GM19324 (cell line): ENCODE measurements around the gene SYPL1.
A peak's percentile ranks its signal among the peaks of the same experiment; 100 is the strongest.
"Not testable (repeated sequence)": the region's sequence is repeated elsewhere in the genome, so short reads cannot be mapped to it uniquely, and the experiment has no call there.

Experiments
- ATAC-seq: cut with Tn5 transposase; IDR thresholded peaks from one replicate; pipeline ENCODE4 v1.9.1; 2021; ENCODE audit warnings: mild to moderate bottlenecking, moderate library complexity; ENCODE audit not compliant: unreplicated experiment, low FRiP score

Gene SYPL1

GRCh38 chr7:106112118-106112971 is at the start of gene SYPL1:
Gene SYPL1 (minus strand): TSS chr7:106112312. CDS start chr7:106112208, 104 bp downstream.
- peak; percentile 83 for ATAC-seq

DNA sequence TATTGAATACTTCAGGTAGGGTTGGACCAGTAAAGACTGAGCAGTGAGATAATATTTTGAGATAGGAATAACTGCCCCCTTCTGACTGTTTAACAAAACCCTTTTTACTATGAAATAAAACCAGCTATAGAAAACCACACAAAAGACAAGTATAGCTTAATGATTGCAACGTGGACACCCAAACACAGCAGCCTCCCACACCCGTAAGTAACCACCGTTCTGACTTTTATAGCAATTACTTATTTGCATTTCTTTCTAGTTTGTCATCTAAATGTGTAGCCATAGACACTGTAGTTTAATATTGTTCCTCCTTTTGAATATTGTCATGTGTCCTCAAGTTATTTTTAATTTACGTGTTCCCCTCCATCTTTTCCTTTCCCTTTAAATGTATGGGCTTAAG is 42.9 kb upstream of the SYPL1 start:
- ATAC-seq = no peak

DNA sequence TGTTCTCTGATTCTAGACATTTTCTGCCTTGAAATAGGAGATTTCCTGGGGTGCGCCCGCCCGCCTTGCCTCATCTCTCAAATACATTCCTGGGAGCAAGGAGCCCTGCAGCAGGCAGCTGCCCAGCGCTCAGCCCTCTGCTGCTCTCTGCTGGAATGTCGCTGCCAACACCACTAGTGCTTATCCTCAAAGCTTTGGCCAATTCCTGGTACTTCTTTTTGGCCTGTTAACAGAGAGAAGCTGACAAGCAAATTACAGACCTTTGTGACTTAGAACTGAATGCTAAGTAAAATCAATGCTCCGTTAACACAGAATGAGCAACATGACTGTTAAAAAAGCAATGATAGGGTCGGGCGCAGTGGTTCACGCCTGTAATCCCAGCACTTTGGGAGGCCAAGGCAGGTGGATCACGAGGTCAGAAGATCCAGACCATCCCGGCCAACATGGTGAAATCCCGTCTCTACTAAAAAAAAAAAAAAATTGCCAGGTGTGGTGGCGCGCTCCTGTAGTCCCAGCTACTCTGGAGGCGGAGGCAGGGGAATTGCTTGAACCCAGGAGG is 41.9 kb upstream of the SYPL1 start:
- ATAC-seq = peak; percentile 56

DNA sequence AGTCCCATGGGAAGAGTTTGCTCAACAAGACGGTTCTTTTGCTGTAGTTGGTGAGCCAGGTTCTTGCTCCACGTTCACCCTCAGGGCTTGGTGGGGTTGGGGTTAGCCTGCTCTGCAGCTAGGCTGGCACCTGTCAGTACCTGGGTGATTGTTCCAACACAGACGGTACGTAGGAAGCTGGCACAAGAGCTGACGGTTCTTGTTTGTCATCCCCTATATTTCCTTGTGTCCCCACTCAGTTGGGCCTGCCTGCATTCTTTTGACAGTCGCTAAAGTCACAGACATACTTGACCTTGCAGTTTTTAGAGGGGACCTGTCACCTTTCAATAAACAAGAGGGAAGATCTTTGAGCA is 40.2 kb upstream of the SYPL1 start:
- no peak for ATAC-seq

- ATAC-seq = no peak
Observed at GRCh38 chr7:106151459-106152312, 39.6 kb upstream of the SYPL1 start.

DNA sequence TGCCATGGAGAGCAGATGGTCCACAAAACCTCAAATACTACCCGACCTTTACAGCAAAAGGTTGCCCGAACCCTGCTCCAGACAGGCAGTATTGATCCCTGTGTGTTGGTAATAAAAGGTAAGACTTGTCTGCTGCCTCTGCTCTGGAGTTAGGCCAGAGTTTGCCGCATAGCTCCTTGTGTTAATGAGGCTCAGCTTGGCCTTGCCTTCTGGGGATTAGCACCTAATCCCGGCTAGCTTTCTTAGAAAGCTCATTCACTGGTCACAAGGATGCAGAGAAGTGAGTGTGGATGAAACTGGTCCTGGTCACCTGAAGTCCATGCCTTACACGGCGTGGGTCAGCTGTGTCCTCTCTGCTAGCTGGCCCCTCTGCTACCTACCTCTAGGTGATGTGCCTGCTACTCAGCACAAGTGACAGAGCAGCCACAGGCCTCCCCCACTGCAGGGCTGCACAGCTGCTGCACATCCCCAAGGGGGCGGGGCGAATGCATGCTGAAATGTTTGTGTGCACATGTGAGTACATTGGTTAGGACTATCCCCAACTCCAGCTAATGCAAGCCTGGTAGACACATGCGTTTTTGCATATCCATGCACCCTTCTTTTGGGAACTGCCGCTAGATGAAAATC is 31.7 kb upstream of the SYPL1 start:
- ATAC-seq = no peak

DNA sequence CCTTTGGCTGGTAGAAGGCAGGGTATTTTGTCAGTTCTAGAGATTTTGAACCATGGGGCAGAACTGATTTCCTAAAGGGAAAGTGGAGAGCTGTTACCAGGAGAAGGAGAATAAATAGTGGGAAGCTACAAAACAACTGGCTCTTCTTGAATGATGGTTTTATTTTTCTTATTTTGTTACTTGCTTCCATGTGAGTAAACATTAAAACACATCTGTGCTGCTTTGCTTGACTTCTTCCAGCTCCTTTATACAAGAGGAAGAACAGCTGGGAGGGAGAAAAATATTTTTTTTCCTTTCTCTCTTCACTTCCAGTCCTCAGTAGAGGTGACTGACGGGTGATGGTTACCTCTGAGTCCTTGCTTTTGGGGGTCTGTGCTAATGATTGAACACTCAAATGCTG is 30.0 kb upstream of the SYPL1 start:
- no peak for ATAC-seq

DNA sequence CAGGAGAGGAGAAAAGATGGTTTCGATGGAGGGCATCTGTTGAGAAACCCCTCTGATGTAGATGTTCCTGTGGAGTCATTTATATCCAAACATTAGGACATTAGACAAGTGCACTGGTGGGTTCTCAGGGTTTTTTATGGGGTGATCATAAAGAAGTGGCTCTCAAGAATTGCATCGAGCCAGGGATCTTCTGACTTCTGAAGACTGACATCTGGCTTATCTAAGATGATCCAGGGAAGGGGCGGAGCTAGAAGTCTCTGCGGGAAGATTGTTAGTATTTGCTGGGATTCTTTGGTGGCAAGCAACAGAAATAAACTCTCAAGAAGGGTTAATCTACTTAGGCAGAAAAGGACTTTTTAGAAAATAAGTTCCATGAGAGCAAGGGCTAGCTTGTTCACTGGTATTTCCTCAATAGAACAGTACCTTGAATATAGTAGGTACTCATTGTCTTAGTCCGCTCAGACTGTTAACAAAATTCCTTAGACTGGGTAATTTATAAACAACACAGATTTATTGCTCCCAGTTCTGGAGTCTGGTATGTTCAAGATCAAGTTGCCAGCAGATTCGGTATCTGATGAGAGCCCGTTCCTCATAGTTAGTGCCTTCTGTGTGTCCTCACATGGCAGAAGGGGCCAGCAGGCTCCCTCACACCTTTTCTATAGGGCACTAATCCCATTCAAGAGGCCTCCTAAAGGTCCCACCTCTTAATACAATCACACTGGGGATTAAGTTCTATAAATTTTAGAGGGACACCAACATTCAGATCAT is 28.5 kb upstream of the SYPL1 start:
- no peak for ATAC-seq

DNA sequence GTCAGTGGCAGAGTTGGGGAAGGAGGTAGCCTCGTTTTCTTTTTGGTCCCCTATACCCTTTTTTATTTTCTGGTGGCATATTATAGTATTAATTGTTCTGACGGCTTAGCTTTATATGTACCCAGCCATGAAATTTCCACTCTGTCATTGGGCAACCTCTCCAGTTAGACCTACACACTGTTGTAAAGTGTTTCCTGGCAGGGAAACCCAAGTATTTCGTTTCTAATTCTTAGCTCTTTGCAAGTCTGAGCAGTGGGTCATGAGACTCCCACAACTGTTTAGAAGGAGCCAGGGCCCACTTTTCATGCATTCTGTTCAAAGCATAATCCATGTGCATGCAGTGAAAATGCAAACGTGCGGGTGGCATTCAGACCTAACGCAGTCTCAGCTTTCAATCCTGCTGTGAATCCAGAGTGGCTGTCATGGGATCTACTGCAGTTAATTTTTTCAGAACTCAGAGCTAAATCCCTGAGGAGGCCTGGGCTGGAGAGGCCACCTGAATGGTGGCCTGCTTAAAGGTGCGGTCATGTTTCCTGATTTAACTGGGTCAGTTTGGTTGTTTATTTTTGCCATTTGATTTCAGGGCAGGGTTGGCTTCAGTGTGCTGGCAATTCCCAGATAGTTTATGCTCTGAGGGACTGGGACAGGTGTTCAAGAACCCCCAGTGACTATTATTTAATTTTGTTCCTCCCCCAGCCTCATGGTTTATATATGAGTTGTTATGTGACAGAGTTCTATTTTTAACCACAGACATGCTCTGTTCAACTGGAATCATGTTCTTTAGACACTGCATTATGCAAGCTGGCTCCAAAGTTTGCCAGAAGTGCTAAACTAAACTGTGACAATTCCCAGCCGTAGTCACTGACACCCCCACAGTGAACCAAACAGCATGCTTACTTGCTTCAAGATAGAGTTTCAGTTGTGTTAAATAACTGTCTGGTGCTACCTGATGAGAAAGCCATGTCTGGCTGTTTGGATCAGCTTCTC is 27.4 kb upstream of the SYPL1 start:
- no peak for ATAC-seq

GRCh38 chr7:106138776-106139175 is 26.7 kb upstream of the SYPL1 start:
- ATAC-seq = no peak

GRCh38 chr7:106138181-106138580 is 26.1 kb upstream of the SYPL1 start:
- ATAC-seq = not testable (repeated sequence)

- ATAC-seq = no peak
Observed at GRCh38 chr7:106134241-106134640, 22.1 kb upstream of the SYPL1 start.

- ATAC-seq = no peak
Observed at GRCh38 chr7:106129291-106129690, 17.2 kb upstream of the SYPL1 start.

DNA sequence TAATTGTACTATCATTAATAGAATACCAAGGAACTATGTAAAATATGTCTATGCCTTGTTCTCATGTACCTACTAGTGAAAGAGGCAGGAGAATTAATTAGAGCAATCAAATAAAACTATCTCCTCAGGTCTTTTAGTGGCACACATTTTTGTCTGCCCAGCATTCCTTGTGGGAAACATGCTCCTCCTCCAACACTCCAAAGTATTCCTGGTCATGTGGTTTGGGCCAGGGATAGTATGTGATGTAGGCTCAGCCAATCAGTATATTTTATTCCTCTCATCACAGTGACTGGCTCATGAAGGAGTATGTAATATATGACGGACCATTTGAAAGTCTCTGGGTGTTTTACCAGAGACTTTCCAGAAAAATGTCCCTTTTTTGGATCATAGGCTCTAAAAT is 16.7 kb upstream of the SYPL1 start:
- no peak for ATAC-seq

DNA sequence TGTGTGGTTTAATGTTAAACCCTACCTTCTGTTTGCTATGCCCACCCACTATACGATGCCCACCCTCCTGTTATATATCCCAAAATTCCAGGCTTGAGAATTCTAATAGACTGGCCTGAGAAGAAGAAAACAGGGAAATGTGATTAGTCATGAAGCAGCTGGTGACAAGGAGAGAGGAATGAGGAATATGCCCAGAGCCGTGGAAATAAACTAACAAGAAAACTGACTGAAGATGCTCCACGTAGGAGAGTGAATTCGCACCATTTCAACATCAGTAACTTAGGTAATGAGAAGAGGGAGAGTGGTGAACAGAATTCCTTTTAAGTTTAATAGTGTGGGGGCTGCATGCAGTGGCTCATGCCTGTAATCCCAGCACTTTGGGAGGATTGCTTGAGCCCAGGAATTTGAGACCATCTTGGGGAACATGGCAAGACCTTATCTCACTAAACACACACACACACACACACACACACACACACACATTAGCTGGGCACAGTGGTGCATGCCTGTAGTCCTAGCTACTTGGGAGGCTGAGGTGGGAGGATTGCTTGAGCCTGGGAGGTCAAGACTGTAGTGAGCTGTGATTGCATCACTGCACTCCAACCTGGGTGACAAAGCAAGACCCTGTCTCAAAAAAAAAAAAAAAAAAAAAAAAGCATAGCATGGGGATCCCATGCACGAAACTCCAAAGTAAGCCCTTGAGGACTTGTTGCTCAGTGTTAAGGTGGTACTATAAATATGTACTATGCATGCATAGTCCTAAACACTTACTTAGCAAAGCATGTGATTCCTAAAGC is 16.1 kb upstream of the SYPL1 start:
- no peak for ATAC-seq

GRCh38 chr7:106126170-106126938 is 14.2 kb upstream of the SYPL1 start:
- ATAC-seq = no peak

- ATAC-seq = no peak
Observed at GRCh38 chr7:106125417-106125816, 13.3 kb upstream of the SYPL1 start.
